DOHH2 (cell line): Measurements from ENCODE around the gene SLC35A2.

ENCODE experiments used
- H3F3A ChIP-seq: fragments of 200-600 bp; sonication (generic), shearing (Covaris generic); 2 replicates; pipeline ENCODE4 v1.6.0; 2016; ENCODE audit warnings: antibody characterized with exemption, mild to moderate bottlenecking; ENCODE audit not compliant: control insufficient read depth, insufficient read depth
- H3K27ac ChIP-seq: fragments of 200-600 bp; sonication (generic); 2 replicates; pipeline ENCODE4 v1.5.1; 2014; ENCODE audit warnings: low read depth, mild to moderate bottlenecking, low read length, moderate library complexity
- H3K27me3 ChIP-seq: fragments of 200-600 bp; sonication (generic); 2 replicates; pipeline ENCODE4 v1.6.1; 2014; ENCODE audit warnings: mild to moderate bottlenecking, low read length, mixed read lengths; ENCODE audit not compliant: control insufficient read depth
- H3K36me3 ChIP-seq: fragments of 200-600 bp; sonication (generic); 2 replicates; pipeline ENCODE4 v1.6.1; 2014; ENCODE audit warnings: mild to moderate bottlenecking, low read length, moderate library complexity, mixed read lengths; ENCODE audit not compliant: control insufficient read depth
- H3K4me1 ChIP-seq: fragments of 200-600 bp; sonication (generic); 2 replicates; pipeline ENCODE4 v1.6.1; 2014; ENCODE audit warnings: mild to moderate bottlenecking, low read length, mixed read lengths; ENCODE audit not compliant: control insufficient read depth
- H3K4me2 ChIP-seq: fragments of 200-600 bp; sonication (generic); 2 replicates; pipeline ENCODE4 v1.6.0; 2014; ENCODE audit warnings: mild to moderate bottlenecking, low read length, moderate library complexity
- H3K4me3 ChIP-seq: fragments of 200-600 bp; sonication (generic); 2 replicates; pipeline ENCODE4 v1.5.1; 2014; ENCODE audit warnings: mild to moderate bottlenecking, low read length, mixed read lengths
- H3K79me2 ChIP-seq: fragments of 200-600 bp; sonication (generic); 2 replicates; pipeline ENCODE4 v1.6.1; 2014; ENCODE audit warnings: mild to moderate bottlenecking, low read length, mixed read lengths; ENCODE audit not compliant: control insufficient read depth
- H3K9me2 ChIP-seq: fragments of 200-600 bp; sonication (generic); replicated peaks from 2 replicates; pipeline ENCODE4 v1.6.1; 2014; ENCODE audit warnings: mild to moderate bottlenecking, low read length, mixed read lengths; ENCODE audit not compliant: control insufficient read depth
- H3K9me3 ChIP-seq: fragments of 200-600 bp; sonication (generic); 2 replicates; pipeline ENCODE4 v1.6.1; 2014; ENCODE audit warnings: antibody characterized with exemption, low read length, mixed read lengths; ENCODE audit not compliant: control insufficient read depth, insufficient read depth
- H4K20me1 ChIP-seq: fragments of 200-600 bp; sonication (generic); 2 replicates; pipeline ENCODE4 v1.6.0; 2014; ENCODE audit warnings: low read depth, mild to moderate bottlenecking, antibody characterized with exemption, low read length, moderate library complexity; ENCODE audit not compliant: control insufficient read depth, insufficient read depth
- CTCF ChIP-seq: fragments of 200-600 bp; sonication (generic); IDR thresholded peaks from one replicate; pipeline ENCODE4 v1.5.1; 2014; ENCODE audit warnings: antibody characterized with exemption, mild to moderate bottlenecking, low read depth, low read length; ENCODE audit not compliant: poor library complexity, severe bottlenecking
- EZH2phosphoT487 ChIP-seq: fragments of 200-600 bp; sonication (generic); IDR thresholded peaks from 2 replicates; pipeline ENCODE4 v1.6.1; 2017; ENCODE audit warnings: borderline replicate concordance, mild to moderate bottlenecking, antibody characterized with exemption, low read length, moderate library complexity, mixed read lengths

SLC35A2 gene

GRCh38 chrX:48957827-48958634 lies 46.6 kb upstream of the SLC35A2 start:
- H3K4me2 ChIP-seq, result peak overlapping the region; percentile 85
- TF ChIP-seq CTCF (no peak), EZH2phosphoT487 (no peak)

GRCh38 chrX:48957477-48957826 lies 46.0 kb upstream of the SLC35A2 start, which contains the start of gene OTUD5:
OTUD5 (minus strand) TSS chrX:48957607; CDS start chrX:48957570, 37 bp downstream.
- Histone ChIP-seq H3K27ac (peak within 1 kb of the TSS; percentile 86), H3K9me2 (no peaks in the 10 kb centered on the region), H3F3A (no peaks in the 10 kb centered on the region; the same call in 1 of the 2 replicates), H3K4me3 (peak within 1 kb of the TSS; percentile 91), H3K4me2 (peak within 1 kb of the TSS; percentile 85), H3K27me3 (no peaks in the 10 kb centered on the region), H3K36me3 (peaks cover 31% of the 10 kb centered on the region), H4K20me1 (no peaks in the 10 kb centered on the region), H3K4me1 (peaks cover 53% of the 10 kb centered on the region), H3K79me2 (peaks cover 63% of the 10 kb centered on the region), H3K9me3 (no peaks in the 10 kb centered on the region)
- TF ChIP-seq EZH2phosphoT487 (no peak), CTCF (no peak)

More at GRCh38 chrX:48957827-48958634, 46.6 kb upstream of the SLC35A2 start:
- peak overlapping the region; percentile 91 for H3K4me3 ChIP-seq
- H4K20me1 ChIP-seq, result no peaks in the 10 kb centered on the region
- H3K79me2 ChIP-seq, result peaks cover 59% of the 10 kb centered on the region
- no peaks in the 10 kb centered on the region for H3K9me3 ChIP-seq
- no peaks in the 10 kb centered on the region; the same call in 1 of the 2 replicates for H3F3A ChIP-seq
- no peaks in the 10 kb centered on the region for H3K9me2 ChIP-seq
- peaks cover 29% of the 10 kb centered on the region for H3K36me3 ChIP-seq
- H3K4me1 ChIP-seq, result peaks cover 57% of the 10 kb centered on the region
- no peaks in the 10 kb centered on the region for H3K27me3 ChIP-seq
- H3K27ac ChIP-seq, result peak overlapping the region; percentile 86

GRCh38 chrX:48956728-48957414 lies 45.4 kb upstream of the SLC35A2 start:
- Histone ChIP-seq H3K36me3 (peaks cover 31% of the 10 kb centered on the region), H3F3A (no peaks in the 10 kb centered on the region; the same call in 1 of the 2 replicates), H3K27me3 (no peaks in the 10 kb centered on the region), H3K79me2 (peaks cover 67% of the 10 kb centered on the region), H3K9me2 (no peaks in the 10 kb centered on the region), H3K4me2 (peak overlapping the region; percentile 82), H3K9me3 (no peaks in the 10 kb centered on the region), H3K4me3 (peak overlapping the region; percentile 91), H3K4me1 (peaks cover 48% of the 10 kb centered on the region), H3K27ac (peak overlapping the region; percentile 21; the same call in 1 of the 2 replicates), H4K20me1 (no peaks in the 10 kb centered on the region)
- TF ChIP-seq CTCF (no peak), EZH2phosphoT487 (no peak)
